GM12874 (cell line): ENCODE measurements around the gene SLC24A1.

Source experiments
- TF ChIP-seq, protein P1 (sequence below): IDR thresholded peaks from 2 replicates; pipeline ENCODE4 v1.5.1; 2011; ENCODE audit warnings: low read depth, mild to moderate bottlenecking, control low read depth, low read length, moderate library complexity; ENCODE audit not compliant: insufficient read depth

The SLC24A1 gene

DNA sequence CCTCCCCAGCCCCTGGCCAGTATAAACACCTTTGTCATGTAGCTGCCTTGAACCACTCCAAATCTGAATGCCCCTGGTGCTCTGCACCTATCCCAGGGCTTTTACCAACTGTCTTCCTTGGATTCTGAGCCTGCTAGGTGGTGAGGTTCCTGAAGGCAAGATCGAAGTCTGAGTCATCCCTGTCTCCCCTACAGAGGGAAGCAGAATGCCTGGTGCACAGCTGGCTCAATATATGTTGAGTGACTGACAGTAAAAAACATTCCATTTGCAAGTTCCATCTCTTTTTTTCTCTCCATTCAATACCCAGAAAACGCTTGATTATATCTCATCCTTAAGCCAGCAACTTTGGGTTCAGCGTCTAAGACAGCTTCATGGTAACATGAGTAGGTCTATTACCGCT lies 24.7 kb downstream of the SLC24A1 start:
- TF ChIP-seq, protein P1, sequence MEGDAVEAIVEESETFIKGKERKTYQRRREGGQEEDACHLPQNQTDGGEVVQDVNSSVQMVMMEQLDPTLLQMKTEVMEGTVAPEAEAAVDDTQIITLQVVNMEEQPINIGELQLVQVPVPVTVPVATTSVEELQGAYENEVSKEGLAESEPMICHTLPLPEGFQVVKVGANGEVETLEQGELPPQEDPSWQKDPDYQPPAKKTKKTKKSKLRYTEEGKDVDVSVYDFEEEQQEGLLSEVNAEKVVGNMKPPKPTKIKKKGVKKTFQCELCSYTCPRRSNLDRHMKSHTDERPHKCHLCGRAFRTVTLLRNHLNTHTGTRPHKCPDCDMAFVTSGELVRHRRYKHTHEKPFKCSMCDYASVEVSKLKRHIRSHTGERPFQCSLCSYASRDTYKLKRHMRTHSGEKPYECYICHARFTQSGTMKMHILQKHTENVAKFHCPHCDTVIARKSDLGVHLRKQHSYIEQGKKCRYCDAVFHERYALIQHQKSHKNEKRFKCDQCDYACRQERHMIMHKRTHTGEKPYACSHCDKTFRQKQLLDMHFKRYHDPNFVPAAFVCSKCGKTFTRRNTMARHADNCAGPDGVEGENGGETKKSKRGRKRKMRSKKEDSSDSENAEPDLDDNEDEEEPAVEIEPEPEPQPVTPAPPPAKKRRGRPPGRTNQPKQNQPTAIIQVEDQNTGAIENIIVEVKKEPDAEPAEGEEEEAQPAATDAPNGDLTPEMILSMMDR: no peak

DNA sequence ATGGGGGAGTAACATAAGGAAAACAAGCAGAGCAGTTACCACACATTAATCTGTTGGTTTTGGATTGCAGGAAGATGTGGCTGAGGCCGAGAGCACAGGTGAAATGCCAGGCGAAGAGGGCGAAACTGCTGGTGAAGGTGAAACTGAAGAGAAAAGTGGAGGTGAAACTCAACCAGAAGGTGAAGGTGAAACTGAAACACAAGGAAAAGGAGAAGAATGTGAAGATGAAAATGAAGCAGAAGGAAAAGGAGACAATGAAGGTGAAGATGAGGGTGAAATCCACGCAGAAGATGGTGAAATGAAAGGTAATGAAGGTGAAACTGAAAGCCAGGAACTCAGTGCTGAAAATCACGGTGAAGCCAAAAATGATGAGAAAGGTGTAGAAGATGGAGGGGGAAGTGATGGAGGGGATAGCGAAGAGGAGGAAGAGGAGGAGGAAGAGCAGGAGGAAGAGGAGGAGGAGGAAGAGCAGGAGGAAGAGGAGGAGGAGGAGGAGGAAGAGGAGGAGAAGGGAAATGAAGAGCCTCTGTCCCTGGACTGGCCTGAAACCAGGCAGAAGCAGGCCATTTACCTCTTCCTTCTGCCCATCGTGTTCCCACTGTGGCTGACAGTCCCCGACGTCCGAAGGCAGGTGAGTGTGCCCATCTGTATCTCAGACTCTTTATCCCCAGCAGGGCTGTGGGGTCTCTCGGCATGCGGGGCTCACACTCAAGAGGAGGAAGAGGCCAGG lies 28.7 kb downstream of the SLC24A1 start:
- TF ChIP-seq, protein P1: no peak

- TF ChIP-seq, protein P1: no peak
Observed at GRCh38 chr15:65651042-65651322, 29.2 kb downstream of the SLC24A1 start.

GRCh38 chr15:65651831-65652749 lies 30.4 kb downstream of the SLC24A1 start:
- TF ChIP-seq, protein P1: no peak

DNA sequence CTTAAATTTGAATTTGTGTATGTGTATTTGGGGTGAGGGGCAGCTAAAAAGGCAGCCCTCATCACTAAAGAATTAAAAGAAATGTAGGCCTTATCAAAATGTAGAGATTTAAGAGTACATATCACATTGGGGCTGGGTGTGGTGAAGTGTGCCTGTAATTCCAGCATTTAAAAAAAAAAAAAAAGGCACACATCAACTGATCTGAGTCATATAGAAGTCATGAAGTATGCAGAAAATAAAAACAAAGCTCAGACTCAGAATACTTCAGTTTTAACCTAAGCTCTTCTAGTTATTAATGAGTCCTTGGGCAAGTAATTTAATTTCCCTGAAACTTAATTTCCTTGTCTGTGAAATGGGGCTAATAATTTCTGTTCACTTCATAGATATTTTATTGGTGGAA lies 31.6 kb downstream of the SLC24A1 start:
- TF ChIP-seq, protein P1: no peak

DNA sequence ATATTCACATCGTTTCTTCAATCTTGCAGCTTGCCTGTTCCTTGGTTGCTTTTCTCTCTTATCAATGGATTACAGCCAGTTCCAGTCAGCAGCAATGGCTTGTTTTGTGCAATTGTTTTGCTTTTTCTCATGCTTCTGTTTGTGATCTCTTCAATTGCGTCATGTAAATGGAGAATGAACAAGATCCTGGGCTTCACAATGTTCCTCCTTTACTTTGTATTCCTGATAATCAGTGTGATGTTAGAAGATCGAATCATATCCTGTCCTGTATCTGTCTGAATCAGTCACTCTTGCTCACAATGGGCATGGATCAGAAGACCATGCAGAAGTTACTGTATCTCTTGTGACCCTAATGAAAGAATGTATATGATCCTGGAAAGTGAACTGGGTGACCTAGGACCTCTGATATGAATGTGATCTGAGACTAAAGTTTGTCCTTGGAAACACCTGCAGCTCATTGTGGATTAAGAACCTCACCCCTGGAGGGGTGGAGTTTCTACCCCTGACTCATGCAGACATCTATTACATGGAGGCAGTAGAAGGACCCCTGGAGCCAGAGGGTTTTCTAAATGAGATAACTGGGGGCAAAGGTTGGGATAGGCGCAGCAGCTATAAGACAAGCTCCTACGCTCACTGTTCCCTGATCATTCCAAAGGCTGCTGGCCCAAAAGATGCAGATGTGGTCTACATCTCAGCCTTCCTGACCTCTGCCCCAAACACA lies 32.2 kb downstream of the SLC24A1 start:
- TF ChIP-seq, protein P1: no peak

DNA sequence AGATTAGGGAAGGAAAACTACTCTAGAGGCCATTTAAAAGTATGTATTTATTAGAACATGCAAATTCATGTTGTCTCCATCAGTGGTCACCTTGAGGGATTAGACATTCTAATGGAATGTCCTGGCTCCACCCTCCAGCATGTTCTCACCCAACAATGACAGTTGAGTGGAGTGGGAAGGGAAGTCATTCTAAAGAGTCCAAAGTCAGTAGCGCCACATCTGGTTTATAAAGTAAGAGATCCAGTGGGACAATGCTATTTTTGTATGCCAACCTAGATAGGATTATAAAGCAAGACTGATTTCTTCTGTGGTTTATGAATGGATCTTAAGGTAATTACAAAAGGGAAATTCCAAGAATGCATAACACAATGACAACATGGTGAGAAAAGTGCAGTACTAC lies 33.3 kb downstream of the SLC24A1 start:
- TF ChIP-seq, protein P1: no peak
